Measurements from ENCODE around the gene AGO3. TPM values are rescaled to one million over a fixed set of nuclear protein-coding genes. Genes with fewer than 3 reads are reported as not detected.

The AGO3 gene
- 10 to 100 TPM; 21.2 to 48.5 (median 31.6) TPM for total RNA-seq

DNA sequence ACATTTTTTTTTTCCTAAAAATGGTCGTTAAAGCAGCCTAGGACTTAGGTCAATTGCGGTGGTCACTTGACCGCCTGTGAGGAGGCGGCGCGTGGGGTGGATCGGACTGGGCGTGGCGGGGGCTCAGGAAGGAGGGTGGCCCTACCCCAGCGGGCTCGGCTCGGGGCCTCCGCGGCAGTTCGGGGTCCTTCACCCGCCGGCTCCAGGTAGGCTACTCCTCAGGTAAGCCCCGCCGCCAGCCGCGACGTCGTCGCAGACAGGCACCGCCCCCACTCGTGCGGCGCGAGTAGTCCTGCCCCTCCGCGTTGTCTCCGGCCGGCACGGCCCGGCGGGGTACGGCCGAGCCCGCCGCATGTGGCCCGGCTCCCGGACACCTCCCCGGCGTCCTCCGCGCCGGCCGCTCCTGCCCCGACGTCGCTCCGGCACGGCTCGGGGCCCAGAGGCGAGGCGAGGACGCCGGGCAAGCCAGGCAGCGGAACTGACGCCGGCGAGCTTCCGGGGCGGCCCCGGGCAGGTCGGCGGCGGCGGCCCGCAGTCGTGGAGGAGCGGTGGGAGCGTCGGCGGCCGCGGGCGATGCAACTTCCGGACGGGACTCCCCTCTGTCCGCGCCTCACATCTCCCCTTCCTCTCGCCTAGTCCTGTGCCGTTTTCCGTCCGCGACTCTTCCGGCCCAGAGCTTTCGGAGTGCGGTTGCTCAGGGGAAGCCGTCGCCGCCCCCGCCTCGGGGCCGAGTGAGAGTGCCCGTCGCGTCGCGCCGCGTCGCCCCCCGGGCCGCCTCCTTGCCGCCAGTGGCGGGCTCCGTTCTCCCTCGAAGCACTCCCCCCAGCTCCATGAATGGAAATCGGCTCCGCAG is at the start of gene AGO3:
AGO3 (plus strand) TSS at position 513 of the 853 bp plus-strand sequence; CDS start at position 835, 322 bp downstream.
- Histone ChIP-seq H3K4me1 (peaks cover 24 to 25% of the 10 kb centered on the region in 2 donors), H3K9me3 (no peaks in the 10 kb centered on the region), H3K27me3 (no peaks in the 10 kb centered on the region), H3K27ac (peak within 1 kb of the TSS; percentile 84 to 98 (median 95)), H3K36me3 (no peaks in the 10 kb centered on the region), H3K4me3 (replicated peaks in 1 of 3) (peak within 1 kb of the TSS; percentile 55 to 77 (median 64))
- intact Hi-C loops (cut with DNase I), result no loop called here
- DNase-seq, result peak; percentile 95 to 96
- peak; percentile 63 to 93 for TF ChIP-seq POLR2A (IDR thresholded peaks at IDR 0.05)
- TF ChIP-seq, protein P1, sequence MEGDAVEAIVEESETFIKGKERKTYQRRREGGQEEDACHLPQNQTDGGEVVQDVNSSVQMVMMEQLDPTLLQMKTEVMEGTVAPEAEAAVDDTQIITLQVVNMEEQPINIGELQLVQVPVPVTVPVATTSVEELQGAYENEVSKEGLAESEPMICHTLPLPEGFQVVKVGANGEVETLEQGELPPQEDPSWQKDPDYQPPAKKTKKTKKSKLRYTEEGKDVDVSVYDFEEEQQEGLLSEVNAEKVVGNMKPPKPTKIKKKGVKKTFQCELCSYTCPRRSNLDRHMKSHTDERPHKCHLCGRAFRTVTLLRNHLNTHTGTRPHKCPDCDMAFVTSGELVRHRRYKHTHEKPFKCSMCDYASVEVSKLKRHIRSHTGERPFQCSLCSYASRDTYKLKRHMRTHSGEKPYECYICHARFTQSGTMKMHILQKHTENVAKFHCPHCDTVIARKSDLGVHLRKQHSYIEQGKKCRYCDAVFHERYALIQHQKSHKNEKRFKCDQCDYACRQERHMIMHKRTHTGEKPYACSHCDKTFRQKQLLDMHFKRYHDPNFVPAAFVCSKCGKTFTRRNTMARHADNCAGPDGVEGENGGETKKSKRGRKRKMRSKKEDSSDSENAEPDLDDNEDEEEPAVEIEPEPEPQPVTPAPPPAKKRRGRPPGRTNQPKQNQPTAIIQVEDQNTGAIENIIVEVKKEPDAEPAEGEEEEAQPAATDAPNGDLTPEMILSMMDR (IDR thresholded peaks at IDR 0.05), result no peak
- 1% methylated on average over 12 to 43 of the region's 112 CpGs for WGBS, 2 donors

DNA sequence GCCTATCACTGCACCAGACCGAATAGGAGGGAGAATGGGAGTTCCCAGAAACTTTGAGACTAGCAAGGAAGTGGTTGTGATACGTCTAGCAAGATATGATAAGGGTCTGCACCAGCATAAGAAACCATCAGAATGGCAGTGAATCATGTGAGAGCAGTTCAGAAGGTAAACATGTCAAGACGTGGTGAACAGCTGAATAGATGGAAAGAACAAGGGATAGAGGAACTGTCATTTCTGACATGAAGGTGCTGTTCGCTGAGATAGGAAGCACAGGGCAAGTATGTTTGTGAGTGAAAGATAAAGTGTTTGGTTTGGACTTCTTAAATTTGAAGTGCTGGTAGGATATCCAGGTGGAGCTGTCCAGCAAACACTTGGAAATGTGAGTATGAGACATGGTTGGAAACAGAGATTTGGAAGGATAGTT is 49.0 kb upstream of the AGO3 start:
- intact Hi-C loops (cut with DNase I), result loop anchor here (5.0 kb wide), 1 partner anchor 205 kb away; the partner anchor contains the start of gene ADPRS
- Histone ChIP-seq H3K27me3 (no peaks in the 10 kb centered on the region), H3K4me3 (replicated peaks in 1 of 3) (no peak overlapping the region), H3K27ac (no peak overlapping the region), H3K36me3 (no peaks in the 10 kb centered on the region), H3K4me1 (peaks cover 7 to 11% of the 10 kb centered on the region in 2 donors), H3K9me3 (no peaks in the 10 kb centered on the region)
- DNase-seq, result no peak
- 66% methylated on average over 4 of the region's 4 CpGs for WGBS, 2 donors
- TF ChIP-seq, protein P1 (IDR thresholded peaks at IDR 0.05), result no peak
- TF ChIP-seq POLR2A (IDR thresholded peaks at IDR 0.05), result no peak

DNA sequence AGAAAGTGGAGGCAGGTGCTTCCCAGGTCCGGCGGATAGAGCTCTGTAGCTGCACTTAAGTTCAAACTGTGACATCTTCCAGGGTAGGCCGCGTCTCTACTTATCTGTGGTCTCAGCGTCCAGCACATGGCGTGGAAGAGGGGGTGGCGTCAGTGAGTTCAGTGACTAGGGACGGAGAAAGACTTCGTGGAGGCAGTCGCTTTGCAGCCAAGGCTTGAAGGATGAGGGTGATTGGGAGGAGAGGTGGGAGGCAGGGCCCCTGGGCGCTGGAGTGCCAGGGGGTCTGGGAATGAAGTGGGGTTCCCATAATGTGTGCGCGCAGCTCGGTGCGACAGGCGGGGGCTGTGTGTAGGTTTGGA is 48.3 kb upstream of the AGO3 start:
- H3K4me3 ChIP-seq (replicated peaks in 1 of 3), result peak overlapping the region in 1 of 3 donors; percentile 4
- H3K27ac ChIP-seq, result no peak overlapping the region
- 51 to 52% methylated on average over 16 of the region's 16 CpGs for WGBS, 2 donors
- no peak for DNase-seq
- intact Hi-C loops (cut with DNase I), result loop anchor here (5.0 kb wide), 1 partner anchor 205 kb away; the partner anchor contains the start of gene ADPRS
- H3K9me3 ChIP-seq, result no peaks in the 10 kb centered on the region
- H3K36me3 ChIP-seq, result no peaks in the 10 kb centered on the region
- H3K27me3 ChIP-seq, result no peaks in the 10 kb centered on the region
- TF ChIP-seq POLR2A (IDR thresholded peaks at IDR 0.05), result no peak
- TF ChIP-seq, protein P1 (IDR thresholded peaks at IDR 0.05), result no peak
- peaks cover 7 to 11% of the 10 kb centered on the region in 2 donors for H3K4me1 ChIP-seq

DNA sequence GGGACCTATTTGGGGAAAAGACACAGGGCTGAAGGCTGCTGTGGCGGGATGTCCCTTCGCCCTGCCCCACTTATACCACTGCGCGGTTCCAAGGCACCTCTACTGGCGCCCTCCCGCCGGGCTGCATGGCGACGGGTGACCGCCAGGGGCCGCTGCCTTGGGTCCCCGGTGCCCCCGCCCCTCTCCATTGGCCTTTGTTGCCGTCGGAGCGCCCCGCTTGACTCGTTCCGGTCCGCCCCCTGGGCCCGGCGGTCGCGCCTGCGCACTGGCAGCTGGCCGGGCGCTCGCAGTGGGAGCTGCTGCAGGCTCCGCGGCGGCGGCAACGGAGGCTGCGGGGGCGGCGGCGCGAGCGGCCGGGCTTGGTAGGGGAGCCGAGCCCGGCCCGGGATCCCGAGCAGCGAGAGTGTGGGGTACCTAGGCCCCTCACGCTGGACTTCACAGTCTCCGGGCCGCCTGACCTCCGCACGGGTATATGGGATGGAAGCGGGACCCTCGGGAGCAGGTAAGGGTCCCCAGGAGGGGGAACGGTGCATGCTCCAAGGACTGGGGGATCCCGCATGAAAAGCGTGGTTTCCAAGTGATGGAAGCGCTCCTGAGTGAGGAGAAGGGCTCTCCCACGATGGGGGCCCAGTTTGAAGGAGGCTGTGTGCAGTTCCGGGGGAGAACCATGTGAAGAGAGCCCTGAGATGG is 47.8 kb upstream of the AGO3 start, which contains the start of gene AGO1:
AGO1 (plus strand) TSS at position 265 of the 690 bp plus-strand sequence; CDS start at position 478, 213 bp downstream.
- peak within 1 kb of the TSS; percentile 61 to 77 (median 69) for H3K27ac ChIP-seq
- no peaks in the 10 kb centered on the region for H3K9me3 ChIP-seq
- intact Hi-C loops (cut with DNase I), result loop anchor here (5.0 kb wide), 1 partner anchor 204 kb away; the partner anchor contains the start of gene ADPRS
- TF ChIP-seq POLR2A (IDR thresholded peaks at IDR 0.05), result peak in 1 of 2 donors; percentile 92
- TF ChIP-seq, protein P1 (IDR thresholded peaks at IDR 0.05), result peak; percentile 77 to 99 (median 98)
- no peaks in the 10 kb centered on the region for H3K36me3 ChIP-seq
- peak; percentile 94 to 97 for DNase-seq
- 0 to 2% methylated on average over 22 of the region's 58 CpGs for WGBS, 2 donors
- peaks cover 7 to 11% of the 10 kb centered on the region in 2 donors for H3K4me1 ChIP-seq
- no peaks in the 10 kb centered on the region for H3K27me3 ChIP-seq
- peak within 1 kb of the TSS; percentile 75 to 90 (median 90) for H3K4me3 ChIP-seq (replicated peaks in 1 of 3)
